Activated CD8-positive, alpha-beta T cell treated with anti-CD3 and anti-CD28 coated beads, Interleukin-2, amount 10 ng/mL, durations not matched to agents 7 days and 5 days (primary cell): Measurements from ENCODE around the gene OR51B2. TPM values are rescaled to one million over a fixed set of nuclear protein-coding genes. Genes with fewer than 3 reads are reported as not detected.
"Not testable (repeated sequence)": the region's sequence is repeated elsewhere in the genome, so short reads cannot be mapped to it uniquely, and the experiment has no call there.

Source experiments
- ATAC-seq: fragments of 150-1000 bp; cut with Tn5 transposase; one replicate; pipeline ENCODE4 v1.10.0; 2021; ENCODE audit warnings: moderate library complexity
- CTCF ChIA-PET: fragments of 350-600 bp; sonication (Branson Sonifier 250); formaldehyde crosslinking; loops from one replicate; lab custom pipeline; 2021; ENCODE audit warnings: antibody characterized with exemption; lab: Charles Lee
- POLR2A ChIA-PET: fragments of 350-600 bp; sonication (Branson Sonifier 250); formaldehyde crosslinking; loops from one replicate; lab custom pipeline; 2021; ENCODE audit warnings: antibody characterized with exemption; lab: Charles Lee
- DNase-seq: peaks from one replicate; pipeline ENCODE4 v3.0.0-alpha.2; 2020
- H3K27ac Mint-ChIP-seq: one replicate; pipeline ENCODE4 v1.8.0; 2021; ENCODE audit warnings: mild to moderate bottlenecking, mixed read lengths
- H3K27me3 Mint-ChIP-seq: one replicate; pipeline ENCODE4 v1.8.0; 2021; ENCODE audit warnings: low read depth, mixed read lengths
- H3K36me3 Mint-ChIP-seq: one replicate; pipeline ENCODE4 v1.8.0; 2021; ENCODE audit warnings: low read depth, mixed read lengths
- H3K4me1 Mint-ChIP-seq: one replicate; pipeline ENCODE4 v1.8.0; 2021; ENCODE audit warnings: low read depth, mixed read lengths
- H3K4me3 Mint-ChIP-seq: one replicate; pipeline ENCODE4 v1.8.0; 2021; ENCODE audit warnings: mild to moderate bottlenecking, mixed read lengths
- H3K9me3 Mint-ChIP-seq: one replicate; pipeline ENCODE4 v1.8.0; 2022; ENCODE audit warnings: mixed read lengths; ENCODE audit not compliant: insufficient read depth
- total RNA-seq, 2 experiments: library from RNA; stranded (reverse); gene quantifications; one replicate each; pipeline ENCODE4 v1.2.3, GENCODE V29; 2021

Gene OR51B2
- total RNA-seq, 2 experiments from 2014 or later = not detected

DNA sequence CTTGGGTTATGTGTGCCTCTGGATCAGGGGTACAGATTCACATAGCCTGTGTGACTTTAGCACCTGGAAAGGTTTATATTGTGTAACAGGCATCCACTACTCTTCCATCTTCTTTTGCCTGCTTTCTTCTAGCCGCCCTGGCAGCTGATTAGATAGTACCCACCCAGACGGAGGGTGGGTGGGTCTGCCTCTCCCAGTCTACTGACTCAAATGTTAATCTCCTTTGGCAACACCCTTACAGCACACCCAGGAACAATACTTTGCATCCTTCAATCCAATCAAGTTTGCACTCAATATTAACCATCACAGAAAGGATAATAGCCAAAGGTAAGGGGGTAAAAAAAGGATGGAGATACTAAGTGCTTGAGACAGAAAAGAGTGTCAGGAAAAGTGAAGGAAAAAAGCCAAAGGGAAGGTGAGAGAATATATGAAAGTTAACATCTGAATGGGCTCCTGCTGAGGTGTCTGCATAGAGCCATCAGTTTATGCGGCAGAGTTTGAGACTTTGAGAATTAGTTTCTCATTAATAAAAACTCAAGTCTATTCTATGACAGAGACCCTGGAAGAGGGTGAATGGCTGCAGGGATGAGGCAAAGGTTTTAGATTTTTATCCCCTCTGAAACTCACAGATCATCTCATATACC is 24.6 kb upstream of the OR51B2 start:
- Mint-ChIP-seq H3K9me3 (no peaks in the 10 kb centered on the region), H3K36me3 (no peaks in the 10 kb centered on the region), H3K4me3 (no peak overlapping the region), H3K4me1 (no peaks in the 10 kb centered on the region), H3K27me3 (no peaks in the 10 kb centered on the region), H3K27ac (no peak overlapping the region)
- ATAC-seq (no peak), DNase-seq (no peak)
- CTCF ChIA-PET = no interaction called here
- POLR2A ChIA-PET = no interaction called here

DNA sequence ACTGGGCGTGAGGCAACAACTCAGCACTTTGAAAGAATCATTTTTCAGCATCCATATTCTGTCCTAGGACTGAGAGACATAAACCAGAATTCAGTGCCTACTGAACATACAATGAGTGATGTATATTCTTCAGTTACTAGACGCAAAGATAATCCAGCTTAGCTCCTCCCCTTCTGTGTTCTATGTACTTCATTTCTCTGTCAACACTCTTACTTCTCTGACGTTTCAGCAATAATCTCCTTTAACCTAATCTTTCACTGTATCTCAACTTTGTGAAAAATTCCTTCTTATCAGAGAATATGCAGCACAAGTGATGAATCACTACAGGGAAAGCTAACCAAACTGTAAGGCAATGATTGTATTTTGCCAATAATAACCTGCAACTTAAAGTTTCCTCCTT is 21.7 kb upstream of the OR51B2 start:
- DNase-seq (no peak), ATAC-seq (no peak)
- H3K36me3 Mint-ChIP-seq = no peaks in the 10 kb centered on the region
- no peaks in the 10 kb centered on the region for H3K4me1 Mint-ChIP-seq
- no peak overlapping the region for H3K4me3 Mint-ChIP-seq
- no peaks in the 10 kb centered on the region for H3K9me3 Mint-ChIP-seq
- ChIA-PET CTCF (no interaction called here), POLR2A (no interaction called here)
- H3K27ac Mint-ChIP-seq = no peak overlapping the region
- H3K27me3 Mint-ChIP-seq = no peaks in the 10 kb centered on the region

DNA sequence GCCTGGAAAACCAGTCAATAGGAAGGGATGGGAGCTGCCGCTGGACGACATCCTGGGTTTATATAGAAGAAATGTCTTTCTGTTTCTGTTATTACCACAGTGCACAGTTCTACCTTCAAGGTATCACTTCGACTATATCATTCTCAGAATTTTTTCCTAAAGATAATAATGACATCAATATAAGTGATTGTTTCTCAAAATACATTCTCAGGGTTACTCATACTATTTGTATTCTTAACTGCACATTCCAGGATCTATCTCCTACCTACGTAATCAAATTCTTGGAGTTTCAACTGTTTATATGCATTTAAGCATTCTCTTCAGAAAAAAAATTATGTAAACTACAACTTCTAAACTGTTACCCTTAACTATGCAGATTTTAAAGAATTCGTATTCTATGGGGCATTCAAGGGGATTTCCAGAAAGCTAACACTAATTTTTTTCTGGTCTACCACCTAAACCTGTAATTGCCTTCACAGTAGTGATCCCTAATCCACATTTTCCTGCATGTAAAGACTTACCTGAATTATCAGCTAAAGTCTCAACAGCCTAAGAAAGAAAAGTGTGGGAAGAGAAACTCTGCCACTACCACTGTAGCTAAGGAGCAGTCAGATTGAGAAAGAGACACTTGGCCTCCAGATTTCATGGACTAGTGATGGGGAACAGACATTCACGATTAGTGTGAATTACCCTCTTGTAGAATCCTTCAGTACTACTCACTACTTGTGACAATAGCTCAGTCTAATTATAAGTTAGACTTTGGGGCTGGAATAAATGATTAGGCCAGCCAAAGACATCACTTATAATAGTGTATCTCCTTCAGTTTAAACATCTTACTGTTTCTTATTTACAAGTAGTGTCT is 19.6 kb upstream of the OR51B2 start, which contains the start of gene OR51B5:
Gene OR51B5 (minus strand): TSS at position 51 of the 862 bp plus-strand sequence. CDS start 0 bp downstream, at position 51.
- Mint-ChIP-seq H3K27ac (no peak within 1 kb of the TSS), H3K9me3 (no peaks in the 10 kb centered on the region), H3K4me1 (no peaks in the 10 kb centered on the region), H3K36me3 (no peaks in the 10 kb centered on the region), H3K27me3 (no peaks in the 10 kb centered on the region), H3K4me3 (no peak within 1 kb of the TSS)
- DNase-seq = no peak
- ATAC-seq = no peak
- POLR2A ChIA-PET = no interaction called here
- CTCF ChIA-PET = no interaction called here

DNA sequence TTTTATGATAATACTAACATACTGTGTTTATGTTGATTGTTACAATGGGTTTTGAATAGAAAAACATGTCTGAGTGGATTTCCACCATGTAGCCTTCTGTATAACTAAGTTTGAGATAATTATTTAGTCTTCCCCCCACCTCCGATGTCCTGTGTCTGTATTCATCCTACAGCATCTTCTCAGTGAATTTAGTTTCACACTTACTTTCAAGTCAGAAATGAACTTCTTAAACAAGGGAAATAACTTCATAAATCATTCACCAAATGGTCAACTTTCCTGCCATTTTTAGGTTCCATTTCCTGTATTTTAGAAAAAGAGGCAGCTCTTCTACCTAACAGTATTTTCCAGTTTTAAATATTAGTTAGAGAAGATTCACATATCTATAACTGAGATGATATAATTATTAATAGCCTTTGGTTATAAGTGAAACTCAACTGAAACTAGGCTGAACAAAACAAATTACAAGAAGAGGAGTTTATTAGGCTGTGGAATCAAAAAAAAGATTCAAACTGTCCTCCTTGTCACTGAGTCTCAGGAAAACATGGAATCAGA is 15.8 kb upstream of the OR51B2 start:
- CTCF ChIA-PET = no interaction called here
- no peaks in the 10 kb centered on the region for H3K4me1 Mint-ChIP-seq

DNA sequence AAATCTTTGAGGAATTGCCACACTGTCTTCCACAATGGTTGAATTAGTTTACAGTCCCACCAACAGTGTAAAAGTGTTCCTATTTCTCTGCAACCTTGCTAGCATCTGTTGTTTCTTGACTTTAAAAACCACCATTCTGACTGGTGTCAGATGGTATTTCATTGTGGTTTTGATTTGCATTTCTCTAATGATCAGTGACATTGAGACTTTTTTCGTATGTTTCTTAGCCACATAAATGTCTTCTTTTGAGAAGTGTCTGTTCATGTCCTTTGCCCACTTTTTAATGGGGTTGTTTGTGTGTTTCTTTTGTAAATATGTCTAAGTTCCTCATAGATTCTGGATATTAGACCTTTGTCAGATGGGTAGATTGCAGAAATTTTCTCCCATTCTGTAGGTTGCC is 13.2 kb upstream of the OR51B2 start:
- DNase-seq, ATAC-seq, CTCF ChIA-PET, H3K4me3 Mint-ChIP-seq, H3K9me3 Mint-ChIP-seq, H3K27me3 Mint-ChIP-seq, POLR2A ChIA-PET, H3K4me1 Mint-ChIP-seq, H3K27ac Mint-ChIP-seq, H3K36me3 Mint-ChIP-seq: not testable (repeated sequence)

More for the DNA sequence above, 15.8 kb upstream of the OR51B2 start:
- Mint-ChIP-seq H3K27me3 (no peaks in the 10 kb centered on the region), H3K9me3 (no peaks in the 10 kb centered on the region), H3K36me3 (no peaks in the 10 kb centered on the region), H3K27ac (no peak overlapping the region), H3K4me3 (no peak overlapping the region)
- ATAC-seq = no peak
- DNase-seq = no peak
- POLR2A ChIA-PET = no interaction called here

DNA sequence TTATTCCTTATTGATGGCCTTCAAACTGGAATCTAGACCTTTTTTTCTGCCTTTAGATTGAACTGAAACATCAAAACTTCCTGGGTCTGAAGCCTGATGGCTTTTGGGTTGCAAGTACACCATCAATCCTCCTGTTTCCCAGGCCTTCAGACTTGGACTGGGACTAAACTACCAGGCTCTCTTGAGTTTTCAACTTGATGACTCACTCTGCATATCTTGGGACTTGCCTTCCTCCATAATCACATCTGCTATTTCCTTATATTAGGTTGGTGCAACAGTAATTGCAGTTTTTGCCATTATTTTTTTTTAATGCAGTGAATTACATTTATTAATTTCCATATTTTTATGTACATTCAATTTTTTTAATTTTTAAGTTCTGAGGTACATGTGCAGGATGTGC is 12.2 kb upstream of the OR51B2 start:
- Mint-ChIP-seq H3K27me3 (no peaks in the 10 kb centered on the region), H3K36me3 (no peaks in the 10 kb centered on the region), H3K9me3 (no peaks in the 10 kb centered on the region), H3K4me3 (no peak overlapping the region), H3K27ac (no peak overlapping the region), H3K4me1 (no peaks in the 10 kb centered on the region)
- ATAC-seq = no peak
- DNase-seq = no peak
- CTCF ChIA-PET = no interaction called here
- POLR2A ChIA-PET = no interaction called here

DNA sequence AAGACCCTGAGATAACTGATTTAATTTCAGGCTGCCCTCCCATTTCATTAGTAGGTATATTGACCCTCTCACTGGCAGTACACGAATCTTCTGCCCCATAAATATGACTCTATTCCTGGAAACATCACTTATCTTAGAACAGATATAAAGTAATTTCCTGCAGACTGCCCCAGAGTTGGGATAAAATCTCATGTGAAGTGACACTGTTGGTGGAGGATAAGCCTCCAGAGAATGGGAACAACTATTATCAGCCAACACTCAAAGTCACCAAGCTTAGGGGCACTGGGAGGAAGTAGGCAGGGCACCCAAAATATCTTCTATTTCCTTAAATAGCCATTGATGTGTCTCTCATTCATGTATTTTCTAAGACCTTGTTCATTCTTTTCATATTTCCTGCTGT is 11.1 kb upstream of the OR51B2 start:
- H3K36me3 Mint-ChIP-seq = no peaks in the 10 kb centered on the region
- no peak overlapping the region for H3K27ac Mint-ChIP-seq
- H3K4me1 Mint-ChIP-seq = no peaks in the 10 kb centered on the region
- no peaks in the 10 kb centered on the region for H3K9me3 Mint-ChIP-seq
- POLR2A ChIA-PET = no interaction called here
- DNase-seq = no peak
- CTCF ChIA-PET = no interaction called here
- no peak for ATAC-seq
- H3K4me3 Mint-ChIP-seq = no peak overlapping the region
- no peaks in the 10 kb centered on the region for H3K27me3 Mint-ChIP-seq

DNA sequence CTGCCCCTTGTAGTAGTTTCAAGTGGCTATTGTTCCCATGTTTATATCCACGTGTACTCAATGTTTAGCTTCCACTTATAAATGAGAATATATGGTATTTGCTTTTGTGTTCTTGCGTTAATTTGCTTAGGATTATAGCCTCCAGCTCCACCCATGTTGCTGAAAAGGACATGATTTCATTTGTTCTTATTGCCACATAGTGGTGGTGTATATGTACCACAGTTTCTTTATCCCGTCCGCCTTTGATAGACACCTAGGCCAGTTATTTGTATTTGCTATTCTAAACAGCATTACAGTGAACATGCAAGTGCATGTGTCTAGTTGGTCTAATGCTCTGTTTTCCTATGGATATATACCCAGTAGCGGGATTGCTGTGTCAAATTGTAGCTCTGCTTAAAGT is 6.8 kb downstream of the OR51B2 start:
- no peaks in the 10 kb centered on the region for H3K4me1 Mint-ChIP-seq
- CTCF ChIA-PET = no interaction called here
- no peaks in the 10 kb centered on the region for H3K27me3 Mint-ChIP-seq
- no peaks in the 10 kb centered on the region for H3K9me3 Mint-ChIP-seq
- POLR2A ChIA-PET = no interaction called here
- H3K27ac Mint-ChIP-seq = no peak overlapping the region
- H3K4me3 Mint-ChIP-seq = no peak overlapping the region
- no peak for DNase-seq
- H3K36me3 Mint-ChIP-seq = no peaks in the 10 kb centered on the region
- ATAC-seq = no peak

DNA sequence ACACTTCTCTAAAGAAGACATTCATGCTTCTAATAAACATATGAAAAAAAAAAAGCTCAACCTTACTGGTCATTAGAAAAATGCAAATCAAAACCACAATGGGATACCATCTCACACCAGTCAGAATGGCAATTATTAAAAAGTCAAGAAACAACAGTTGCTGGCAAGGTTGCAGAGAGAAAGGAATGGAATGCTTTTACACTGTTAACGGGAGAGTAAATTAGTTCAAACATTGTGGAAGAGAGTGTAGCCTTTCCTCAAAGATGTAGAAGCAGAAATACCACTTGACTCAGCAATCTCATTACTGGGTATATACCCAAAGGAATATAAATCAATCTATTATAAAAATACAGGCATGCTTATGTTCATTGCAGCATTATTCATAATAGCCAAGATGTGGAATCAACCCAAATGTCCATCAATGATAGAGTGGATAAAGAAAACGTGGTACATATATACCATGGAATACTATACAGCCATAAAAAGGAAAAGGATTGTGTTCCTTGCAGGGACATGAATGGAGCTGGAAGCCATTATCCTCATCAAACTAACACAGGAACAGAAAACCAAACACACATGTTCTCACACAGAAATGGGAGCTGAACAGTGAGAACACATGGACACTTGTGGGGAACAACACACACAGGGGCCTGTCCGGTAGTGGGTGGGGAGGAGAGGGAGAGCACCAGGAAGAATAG is 10.6 kb downstream of the OR51B2 start:
- CTCF ChIA-PET, H3K27me3 Mint-ChIP-seq, DNase-seq, ATAC-seq, H3K27ac Mint-ChIP-seq, H3K4me3 Mint-ChIP-seq, H3K4me1 Mint-ChIP-seq, POLR2A ChIA-PET, H3K9me3 Mint-ChIP-seq, H3K36me3 Mint-ChIP-seq: not testable (repeated sequence)

DNA sequence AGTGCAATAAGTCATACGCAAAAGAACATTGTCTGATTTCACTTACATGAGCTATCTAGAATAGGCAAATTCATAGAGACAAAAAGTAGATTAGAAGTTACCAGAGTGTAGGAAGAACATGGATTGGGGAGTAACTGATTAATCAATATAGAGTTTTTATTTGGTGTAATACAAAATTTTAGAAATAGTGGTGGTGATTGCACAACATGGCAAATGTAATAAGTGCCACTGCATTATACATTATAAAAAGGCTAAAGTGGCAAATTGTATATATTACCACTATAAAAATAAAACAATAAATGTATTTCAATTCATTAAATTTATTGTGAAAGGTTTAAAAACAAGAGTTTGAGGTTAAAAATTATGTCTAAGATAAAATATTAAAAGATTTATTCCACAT is 13.7 kb downstream of the OR51B2 start:
- H3K36me3 Mint-ChIP-seq = no peaks in the 10 kb centered on the region
- no peaks in the 10 kb centered on the region for H3K4me1 Mint-ChIP-seq
- no peak for DNase-seq
- H3K27me3 Mint-ChIP-seq = no peaks in the 10 kb centered on the region
- H3K9me3 Mint-ChIP-seq = no peaks in the 10 kb centered on the region
- no peak for ATAC-seq
- POLR2A ChIA-PET = no interaction called here
- H3K4me3 Mint-ChIP-seq = no peak overlapping the region
- no peak overlapping the region for H3K27ac Mint-ChIP-seq
- CTCF ChIA-PET = no interaction called here

DNA sequence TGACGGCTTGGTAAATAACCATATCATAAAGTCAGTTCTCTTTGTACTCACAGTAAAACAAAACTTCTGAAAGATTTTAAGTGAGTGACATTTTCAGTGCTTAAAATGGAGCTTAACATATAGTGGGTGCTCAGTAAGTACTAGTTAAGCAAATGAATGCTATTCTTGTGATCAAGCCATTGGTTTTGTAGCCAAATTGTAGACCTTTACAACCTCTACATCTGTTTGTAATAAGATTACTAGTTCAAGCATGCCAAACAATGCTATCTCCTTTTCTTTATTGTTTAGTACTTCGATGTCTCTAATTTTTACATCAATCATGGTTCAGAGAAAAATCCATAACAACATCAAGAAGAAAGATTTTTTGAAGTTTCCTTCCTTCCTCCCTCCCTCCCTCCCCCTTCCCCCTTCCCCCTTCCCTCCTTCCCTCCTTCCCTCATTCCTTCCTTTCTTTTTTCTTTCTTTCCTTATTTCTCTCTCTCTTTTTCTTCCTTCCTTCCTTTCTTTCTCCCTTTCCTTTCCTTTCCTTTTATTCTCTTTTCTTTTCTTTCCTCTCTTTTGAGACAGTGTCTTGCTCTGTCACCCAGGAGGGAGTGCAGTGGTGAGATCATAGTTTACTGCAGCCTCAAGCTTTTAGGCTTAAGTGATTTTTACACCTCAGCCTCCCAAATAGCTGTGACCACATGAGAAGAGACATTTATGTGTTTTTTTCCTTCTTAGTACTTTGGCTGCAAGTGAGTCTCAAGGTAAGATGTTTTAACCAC is 16.7 kb downstream of the OR51B2 start:
- CTCF ChIA-PET = no interaction called here
- H3K27me3 Mint-ChIP-seq = no peaks in the 10 kb centered on the region
- POLR2A ChIA-PET = no interaction called here

More for the DNA sequence above, 16.7 kb downstream of the OR51B2 start:
- no peak overlapping the region for H3K4me3 Mint-ChIP-seq
- H3K27ac Mint-ChIP-seq = no peak overlapping the region
- H3K9me3 Mint-ChIP-seq = no peaks in the 10 kb centered on the region
- ATAC-seq (no peak), DNase-seq (no peak)
- H3K4me1 Mint-ChIP-seq = no peaks in the 10 kb centered on the region
- no peaks in the 10 kb centered on the region for H3K36me3 Mint-ChIP-seq
